Activated CD8-positive, alpha-beta memory T cell treated with anti-CD3 and anti-CD28 coated beads, Interleukin-2, amount 50 U/mL, for 24 hours (primary cell): ENCODE results near the gene HP.

Source experiments
- DNase-seq: peaks from one replicate; pipeline ENCODE4 v3.0.0-alpha.2; 2020; ENCODE audit errors: extremely low read depth

HP gene

DNA sequence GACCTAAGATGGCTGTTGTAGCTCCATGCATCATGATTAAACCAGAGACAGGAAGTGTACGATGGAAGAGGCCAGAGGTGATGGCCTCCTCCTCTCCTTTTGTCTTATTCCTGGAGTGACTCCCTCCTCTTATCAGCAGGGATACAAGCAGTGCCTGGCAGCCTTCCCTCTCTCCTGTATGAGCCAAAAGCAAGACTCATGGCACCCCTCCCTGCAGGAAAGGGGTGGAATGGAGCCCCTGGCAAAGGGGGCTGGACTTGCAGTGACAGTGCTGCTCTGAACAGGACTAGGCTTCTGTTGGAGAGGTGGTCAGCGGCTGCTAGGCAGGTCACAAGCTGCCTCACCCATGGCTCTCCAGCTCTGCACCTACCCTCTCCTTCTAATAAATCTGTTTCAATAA lies 30.7 kb downstream of the HP start:
- no peak for DNase-seq

DNA sequence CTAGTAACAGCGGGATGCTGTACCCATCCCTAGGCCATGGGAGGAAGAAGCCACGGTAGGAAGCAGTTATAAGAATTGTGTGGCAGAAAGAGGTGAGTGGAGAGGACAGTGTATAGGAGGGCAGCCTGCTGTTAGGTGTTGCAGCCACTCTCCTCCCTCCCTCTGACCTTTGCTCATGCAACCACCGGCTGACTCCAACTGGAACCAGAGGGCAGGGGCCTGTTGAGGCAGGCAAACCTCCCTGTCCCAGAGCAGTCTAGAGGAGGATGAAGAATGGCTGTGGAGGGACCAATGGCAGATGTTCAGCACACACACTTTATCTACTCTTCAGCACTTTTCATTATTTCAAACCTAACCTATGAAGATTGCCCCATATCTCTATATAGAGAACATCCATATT lies 36.9 kb downstream of the HP start:
- no peak for DNase-seq

DNA sequence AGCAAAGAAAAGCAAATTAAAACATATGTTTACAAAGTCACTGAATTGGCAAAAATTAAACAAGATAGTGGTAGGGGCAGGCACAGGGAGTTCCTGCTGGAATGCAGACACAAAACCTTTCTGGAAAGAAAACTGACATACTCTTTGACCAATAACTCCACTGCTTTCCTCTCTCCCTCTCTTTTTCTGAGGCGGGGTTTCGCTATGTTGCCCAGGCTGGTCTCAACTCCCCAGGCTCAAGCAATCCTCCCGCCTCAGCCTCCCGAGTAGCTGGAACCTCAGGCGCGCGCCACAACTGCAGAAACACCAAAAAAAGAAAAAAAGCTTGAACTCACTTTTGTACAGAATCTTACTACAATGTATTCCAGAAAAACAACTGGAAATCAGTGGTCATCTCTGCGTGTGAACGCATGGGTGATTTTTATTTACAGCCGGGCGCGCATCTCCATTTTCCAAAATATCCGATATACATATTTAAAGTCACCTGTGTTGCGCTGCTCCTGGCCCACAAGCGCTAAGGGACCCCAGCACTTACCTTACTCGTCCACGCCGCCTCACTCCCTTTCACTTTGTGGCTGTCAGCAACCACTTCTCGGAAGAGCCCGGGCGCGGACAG lies 38.6 kb downstream of the HP start:
- no peak for DNase-seq

DNA sequence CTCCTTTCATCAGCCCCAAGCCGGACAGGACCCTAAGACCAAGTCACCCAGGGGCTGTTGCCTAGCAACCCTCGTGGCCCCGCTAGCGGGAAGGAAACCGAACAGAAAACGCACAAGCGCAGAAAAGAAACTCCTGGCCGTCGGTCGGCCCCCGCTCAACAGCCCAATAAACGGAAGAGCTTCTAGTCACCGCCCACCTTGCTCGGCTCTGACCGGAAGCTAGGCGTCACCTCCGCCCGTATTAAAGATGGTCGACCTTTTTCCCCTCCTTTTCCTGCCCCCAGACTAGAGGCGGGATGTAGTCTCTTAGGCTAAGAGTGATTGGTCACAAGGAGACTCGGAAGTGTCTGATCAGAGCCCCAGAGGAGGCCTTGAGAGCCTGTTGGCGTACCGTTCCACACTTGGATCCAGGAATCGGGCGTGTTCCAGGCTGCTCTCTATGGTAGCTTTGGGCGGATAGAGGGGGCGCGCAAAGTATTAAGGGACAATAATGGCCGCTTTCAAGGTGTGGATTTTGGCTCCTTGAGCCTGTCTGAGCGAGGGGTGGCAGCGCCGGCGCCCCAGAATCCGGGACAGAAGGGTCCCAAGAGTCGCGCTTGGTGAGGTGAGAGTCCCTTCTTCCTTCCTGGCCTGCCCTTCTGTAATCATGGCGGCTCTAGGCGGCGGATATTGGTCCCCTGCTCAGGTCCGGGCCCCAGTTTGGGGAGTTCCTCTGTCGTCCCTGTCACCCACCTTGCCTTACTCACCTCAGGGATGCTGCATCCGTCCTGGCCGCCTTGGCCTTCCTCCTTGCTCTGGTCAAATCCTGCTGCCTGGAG lies 39.4 kb downstream of the HP start, which contains the start of the genes DHX38 and TXNL4B:
Gene DHX38 (plus strand): TSS at position 400 of the 818 bp plus-strand sequence. CDS start 2,311 bp downstream, outside the sequence.
Gene TXNL4B (minus strand): TSS at position 173 of the 818 bp plus-strand sequence. CDS start 2,871 bp downstream, outside the sequence.
- peak; percentile 86 for DNase-seq

DNA sequence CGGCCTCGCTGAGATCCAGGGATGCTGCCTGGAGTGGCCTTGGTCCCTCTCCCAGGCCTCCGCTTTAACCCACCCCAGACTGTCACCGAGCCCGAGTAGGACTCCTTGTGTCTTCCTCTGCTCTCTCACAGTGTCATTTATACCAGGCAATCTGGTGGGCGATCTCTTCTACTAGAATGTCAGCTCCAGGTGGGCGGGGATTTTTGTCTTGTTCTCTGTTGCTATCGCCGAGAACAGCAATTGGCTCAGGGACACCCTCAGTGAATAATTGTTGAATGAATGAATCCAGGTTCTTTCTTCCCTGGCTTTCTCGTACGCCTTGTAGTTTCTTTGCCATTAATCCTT lies 39.9 kb downstream of the HP start:
- DNase-seq: peak; percentile 15

DNA sequence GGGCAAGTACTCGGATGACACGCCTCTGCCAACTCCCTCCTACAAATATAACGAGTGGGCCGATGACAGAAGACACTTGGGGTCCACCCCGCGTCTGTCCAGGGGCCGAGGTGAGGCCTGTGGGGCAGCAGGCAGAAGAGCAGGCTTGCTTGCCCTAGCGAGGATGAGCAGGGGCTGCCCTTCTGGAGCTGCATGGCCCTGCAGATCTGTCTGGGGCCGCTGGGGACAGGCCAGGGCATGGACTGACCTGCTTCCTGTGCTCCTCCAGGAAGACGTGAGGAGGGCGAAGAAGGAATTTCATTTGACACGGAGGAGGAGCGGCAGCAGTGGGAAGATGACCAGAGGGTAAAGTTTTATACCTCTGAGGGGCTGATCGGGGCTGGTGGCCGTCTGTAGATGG lies 44.6 kb downstream of the HP start:
- no peak for DNase-seq

DNA sequence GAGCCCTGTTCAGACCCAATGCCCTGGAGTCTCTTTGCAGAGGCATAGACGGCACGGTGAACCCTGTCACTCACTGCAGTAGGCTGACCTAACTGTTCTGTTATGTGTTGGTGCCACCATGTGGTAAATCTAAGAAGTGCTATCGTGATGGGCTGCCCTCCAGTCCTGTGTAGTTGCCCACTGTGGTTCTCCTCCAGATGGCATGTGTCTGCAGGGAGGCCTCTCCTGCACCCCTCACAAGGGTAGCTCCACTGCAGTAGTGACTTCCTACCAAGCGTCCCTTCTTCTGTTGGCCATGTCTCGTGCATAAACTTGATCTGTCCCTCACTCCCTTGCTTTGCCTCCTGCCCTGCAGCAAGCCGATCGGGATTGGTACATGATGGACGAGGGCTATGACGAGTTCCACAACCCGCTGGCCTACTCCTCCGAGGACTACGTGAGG lies 45.1 kb downstream of the HP start:
- peak; percentile 10 for DNase-seq

DNA sequence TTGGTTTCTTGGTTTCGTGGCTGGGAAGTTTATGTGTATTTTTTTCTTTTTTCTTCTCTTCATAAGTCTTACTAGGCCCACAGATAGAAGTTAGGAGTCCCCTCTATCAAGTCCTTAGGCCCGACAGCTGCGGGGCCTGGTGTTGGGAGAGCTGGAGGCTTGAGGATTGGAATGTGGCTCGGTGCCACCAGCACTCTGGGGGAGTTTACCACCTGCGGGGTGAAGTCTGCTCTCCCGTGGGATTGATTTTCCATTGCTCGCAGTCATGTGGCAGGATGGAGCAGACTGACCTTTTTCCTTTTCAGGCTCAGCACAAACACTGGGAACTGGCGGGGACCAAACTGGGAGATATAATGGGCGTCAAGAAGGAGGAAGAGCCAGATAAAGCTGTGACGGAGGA lies 46.9 kb downstream of the HP start:
- no peak for DNase-seq

DNA sequence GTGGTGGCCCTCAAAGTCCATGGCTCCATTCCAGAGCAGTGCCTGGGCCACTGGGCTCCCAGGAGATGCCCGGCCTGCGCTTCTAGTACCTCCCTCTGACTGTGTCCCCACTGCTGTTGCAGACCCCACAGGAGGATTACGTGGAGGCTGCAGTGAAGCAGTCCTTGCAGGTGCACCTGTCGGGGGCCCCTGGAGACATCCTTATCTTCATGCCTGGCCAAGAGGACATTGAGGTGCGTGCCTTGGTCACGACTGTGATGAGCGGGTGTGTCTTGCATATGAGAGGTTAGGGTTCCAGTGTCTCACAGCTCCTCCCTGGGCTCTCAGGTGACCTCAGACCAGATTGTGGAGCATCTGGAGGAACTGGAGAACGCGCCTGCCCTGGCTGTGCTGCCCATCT lies 50.6 kb downstream of the HP start:
- DNase-seq: no peak

DNA sequence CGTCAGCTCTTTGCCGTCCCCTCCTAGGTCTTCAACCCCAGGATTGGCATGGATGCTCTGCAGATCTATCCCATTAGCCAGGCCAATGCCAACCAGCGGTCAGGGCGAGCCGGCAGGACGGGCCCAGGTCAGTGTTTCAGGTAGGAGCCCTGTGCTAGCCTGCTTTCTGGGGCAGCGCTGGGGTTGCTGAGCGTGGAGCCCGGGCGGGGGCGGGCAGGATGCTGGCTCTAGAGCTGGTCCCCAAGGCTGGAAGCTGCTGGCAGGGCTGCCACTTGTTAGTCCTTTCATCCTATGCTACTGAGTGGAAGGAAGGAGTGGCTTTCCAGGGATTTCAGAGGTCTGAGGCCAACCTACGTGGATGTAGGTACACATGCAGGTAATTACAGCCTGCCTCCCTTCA lies 51.7 kb downstream of the HP start:
- DNase-seq: no peak

DNA sequence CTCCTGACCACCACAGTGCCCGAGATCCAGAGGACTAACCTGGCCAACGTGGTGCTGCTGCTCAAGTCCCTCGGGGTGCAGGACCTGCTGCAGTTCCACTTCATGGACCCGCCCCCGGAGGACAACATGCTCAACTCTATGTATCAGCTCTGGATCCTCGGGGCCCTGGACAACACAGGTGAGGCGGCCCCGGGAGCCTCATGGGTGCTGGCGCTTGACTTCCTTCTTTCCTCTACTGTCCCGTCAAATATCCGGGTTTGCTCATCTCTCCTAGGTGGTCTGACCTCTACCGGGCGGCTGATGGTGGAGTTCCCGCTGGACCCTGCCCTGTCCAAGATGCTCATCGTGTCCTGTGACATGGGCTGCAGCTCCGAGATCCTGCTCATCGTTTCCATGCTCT lies 53.1 kb downstream of the HP start:
- no peak for DNase-seq

DNA sequence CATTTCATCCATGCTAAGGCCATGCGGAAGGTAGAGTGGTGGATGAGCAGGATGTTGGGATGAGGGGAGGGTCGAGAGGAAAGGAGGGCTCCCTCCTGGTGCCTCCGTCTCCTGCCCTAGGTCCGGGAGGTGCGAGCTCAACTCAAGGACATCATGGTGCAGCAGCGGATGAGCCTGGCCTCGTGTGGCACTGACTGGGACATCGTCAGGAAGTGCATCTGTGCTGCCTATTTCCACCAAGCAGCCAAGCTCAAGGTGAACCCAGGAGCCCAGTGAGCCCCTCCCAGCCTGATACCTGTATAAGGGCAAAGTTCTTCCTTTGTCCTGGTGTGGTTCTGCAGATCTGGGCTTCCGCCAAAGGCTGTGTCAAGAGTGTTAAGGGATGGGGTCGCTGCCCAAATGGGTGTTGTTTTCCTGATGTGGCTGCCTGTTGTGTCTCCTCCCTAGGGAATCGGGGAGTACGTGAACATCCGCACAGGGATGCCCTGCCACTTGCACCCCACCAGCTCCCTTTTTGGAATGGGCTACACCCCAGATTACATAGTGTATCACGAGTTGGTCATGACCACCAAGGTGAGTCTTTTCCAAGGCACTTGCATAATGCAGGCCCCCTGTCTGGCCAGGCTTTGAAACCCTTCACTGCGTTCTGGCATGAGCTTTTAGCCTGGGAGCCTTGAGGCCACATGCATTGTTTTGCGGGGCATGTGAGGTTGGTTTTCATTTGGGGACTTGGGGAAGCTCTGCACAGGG lies 54.2 kb downstream of the HP start:
- DNase-seq: no peak

DNA sequence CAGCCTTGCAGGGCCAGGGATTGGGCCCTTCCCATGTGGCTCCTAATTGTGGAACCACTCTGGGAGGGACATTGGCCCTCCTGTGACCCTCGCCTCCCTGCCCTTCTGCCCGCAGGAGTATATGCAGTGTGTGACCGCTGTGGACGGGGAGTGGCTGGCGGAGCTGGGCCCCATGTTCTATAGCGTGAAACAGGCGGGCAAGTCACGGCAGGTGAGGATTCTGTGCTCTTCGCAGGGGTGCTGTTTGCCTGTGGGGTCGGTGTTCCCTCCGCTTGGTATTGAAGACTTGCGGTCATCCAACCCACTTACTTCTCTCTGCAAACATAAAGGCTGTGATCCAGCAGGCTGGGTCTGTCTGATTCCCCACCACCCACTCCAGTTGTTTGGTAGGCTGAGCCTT lies 55.0 kb downstream of the HP start:
- DNase-seq: no peak

DNA sequence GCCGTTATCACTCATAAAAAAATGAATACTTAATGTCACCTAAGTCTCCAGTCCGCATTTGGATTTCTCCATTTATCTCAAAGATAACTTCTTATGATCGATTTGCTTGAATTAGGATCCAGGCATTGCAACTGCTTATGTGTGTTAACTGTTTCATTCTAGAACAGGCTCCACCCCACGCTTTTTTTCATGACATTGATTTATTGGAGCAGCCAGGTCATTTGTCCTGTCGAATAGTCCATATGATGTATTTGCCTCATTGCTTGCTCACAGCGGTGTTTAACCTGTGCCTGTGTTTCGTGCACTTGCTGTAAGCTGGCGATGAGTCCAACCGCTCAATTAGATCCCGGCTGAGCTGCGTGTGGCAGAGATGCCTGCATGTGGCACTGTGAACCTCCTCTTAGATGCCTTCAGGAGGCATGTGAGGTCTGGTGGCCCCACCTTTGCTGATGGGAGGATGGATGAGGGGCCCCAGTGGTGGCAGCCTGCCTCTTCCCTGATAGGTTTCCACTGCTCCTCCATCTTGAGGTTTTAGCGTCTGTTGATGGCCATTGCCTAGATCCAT lies 55.7 kb downstream of the HP start:
- DNase-seq: no peak
